Endothelial cell of hepatic sinusoid (primary cell): ENCODE measurements around the gene ODAD2.
"Not testable (repeated sequence)": the region's sequence is repeated elsewhere in the genome, so short reads cannot be mapped to it uniquely, and the experiment has no call there.

Experiments
- in situ Hi-C: cut with HindIII; loops from 2 replicates; pipeline ENCODE4 v1.10.0; 2017; ENCODE audit warnings: low sequenced_read_pairs

The ODAD2 gene

GRCh38 chr10:27998954-27999275, at the start of gene ODAD2:
Gene ODAD2, minus strand, starts transcription at chr10:27999079. Its CDS starts 3,937 bp downstream, at chr10:27995142.
- in situ Hi-C loops: no loop called here

GRCh38 chr10:28047061-28047460, 48.2 kb upstream of the ODAD2 start:
- in situ Hi-C loops: no loop called here

GRCh38 chr10:28046579-28046978, 47.7 kb upstream of the ODAD2 start:
- in situ Hi-C loops: no loop called here

- in situ Hi-C loops: no loop called here
These were observed 45.1 kb upstream of the ODAD2 start for GRCh38 chr10:28043941-28044340.

GRCh38 chr10:28036587-28036986, 37.7 kb upstream of the ODAD2 start:
- in situ Hi-C loops: no loop called here

- in situ Hi-C loops: no loop called here
These were observed 22.4 kb upstream of the ODAD2 start for GRCh38 chr10:28020993-28021982.

- in situ Hi-C loops: no loop called here
These were observed 21.4 kb upstream of the ODAD2 start for GRCh38 chr10:28020080-28020860.

- in situ Hi-C loops: no loop called here
These were observed 15.8 kb upstream of the ODAD2 start for GRCh38 chr10:28014651-28015050.

- in situ Hi-C loops: no loop called here
These were observed 14.2 kb upstream of the ODAD2 start for GRCh38 chr10:28012990-28013515.

- in situ Hi-C loops: no loop called here
These were observed 11.9 kb upstream of the ODAD2 start for GRCh38 chr10:28010821-28011220.

- in situ Hi-C loops: no loop called here
These were observed 9.2 kb upstream of the ODAD2 start for GRCh38 chr10:28008054-28008453.

GRCh38 chr10:28001353-28001752, 2.5 kb upstream of the ODAD2 start:
- in situ Hi-C loops: no loop called here

- in situ Hi-C loops: no loop called here
These were observed 513 bp downstream of the ODAD2 start for GRCh38 chr10:27998178-27998953.

- in situ Hi-C loops: no loop called here
These were observed 1.1 kb downstream of the ODAD2 start for GRCh38 chr10:27997865-27998177.

- in situ Hi-C loops: no loop called here
These were observed 3.6 kb downstream of the ODAD2 start for GRCh38 chr10:27995311-27995710.

- in situ Hi-C loops: not testable (repeated sequence)
These were observed 9.5 kb downstream of the ODAD2 start for GRCh38 chr10:27989357-27989756.

- in situ Hi-C loops: no loop called here
These were observed 12.1 kb downstream of the ODAD2 start for GRCh38 chr10:27986821-27987220.

GRCh38 chr10:27982875-27983543, 15.9 kb downstream of the ODAD2 start:
- in situ Hi-C loops: no loop called here

- in situ Hi-C loops: no loop called here
These were observed 17.1 kb downstream of the ODAD2 start for GRCh38 chr10:27981744-27982143.

GRCh38 chr10:27970795-27971194, 28.1 kb downstream of the ODAD2 start:
- in situ Hi-C loops: not testable (repeated sequence)
